MM.1S (cell line): ENCODE measurements around the gene ST7.

Experiments used
- EZH2 ChIP-seq: fragments of 300-600 bp; sonication (generic); optimal IDR thresholded peaks from 2 replicates; pipeline ENCODE3; 2017; ENCODE audit warnings: low read depth, mild to moderate bottlenecking, antibody characterized with exemption, low read length, mixed read lengths
- EZH2phosphoT487 ChIP-seq: fragments of 300-600 bp; sonication (generic); IDR thresholded peaks from 2 replicates; pipeline ENCODE4 v1.6.1; 2018; ENCODE audit warnings: antibody characterized with exemption, low read length
- TF ChIP-seq, protein P1 (sequence below): fragments of 300-600 bp; sonication (generic); IDR thresholded peaks from 2 replicates; pipeline ENCODE4 v1.5.1; 2016; ENCODE audit warnings: antibody characterized with exemption, low read length, mixed read lengths

GRCh38 chr7:117014099-117014656 lies 60.9 kb downstream of the ST7 start:
- TF ChIP-seq, protein P1, sequence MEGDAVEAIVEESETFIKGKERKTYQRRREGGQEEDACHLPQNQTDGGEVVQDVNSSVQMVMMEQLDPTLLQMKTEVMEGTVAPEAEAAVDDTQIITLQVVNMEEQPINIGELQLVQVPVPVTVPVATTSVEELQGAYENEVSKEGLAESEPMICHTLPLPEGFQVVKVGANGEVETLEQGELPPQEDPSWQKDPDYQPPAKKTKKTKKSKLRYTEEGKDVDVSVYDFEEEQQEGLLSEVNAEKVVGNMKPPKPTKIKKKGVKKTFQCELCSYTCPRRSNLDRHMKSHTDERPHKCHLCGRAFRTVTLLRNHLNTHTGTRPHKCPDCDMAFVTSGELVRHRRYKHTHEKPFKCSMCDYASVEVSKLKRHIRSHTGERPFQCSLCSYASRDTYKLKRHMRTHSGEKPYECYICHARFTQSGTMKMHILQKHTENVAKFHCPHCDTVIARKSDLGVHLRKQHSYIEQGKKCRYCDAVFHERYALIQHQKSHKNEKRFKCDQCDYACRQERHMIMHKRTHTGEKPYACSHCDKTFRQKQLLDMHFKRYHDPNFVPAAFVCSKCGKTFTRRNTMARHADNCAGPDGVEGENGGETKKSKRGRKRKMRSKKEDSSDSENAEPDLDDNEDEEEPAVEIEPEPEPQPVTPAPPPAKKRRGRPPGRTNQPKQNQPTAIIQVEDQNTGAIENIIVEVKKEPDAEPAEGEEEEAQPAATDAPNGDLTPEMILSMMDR: no peak
- TF ChIP-seq EZH2phosphoT487 (no peak), EZH2 (no peak)
